CD4-positive, alpha-beta T cell treated with Interleukin-4 for 4 hours (primary cell): Measurements from ENCODE around the gene PTTG2.
"Not testable (repeated sequence)": the region's sequence is repeated elsewhere in the genome, so short reads cannot be mapped to it uniquely, and the experiment has no call there.

ENCODE experiments used
- DNase-seq: peaks from one replicate; pipeline ENCODE4 v3.0.0-alpha.2; 2020

The PTTG2 gene

GRCh38 chr4:37958932-37959331 lies 1.3 kb upstream of the PTTG2 start:
- no peak for DNase-seq

GRCh38 chr4:37960679-37961450 lies 667 bp downstream of the PTTG2 start:
- DNase-seq, result no peak

- no peak for DNase-seq
Observed at GRCh38 chr4:37964734-37965457, 4.7 kb downstream of the PTTG2 start.

GRCh38 chr4:37966044-37966443 lies 5.8 kb downstream of the PTTG2 start:
- DNase-seq, result no peak

GRCh38 chr4:37967736-37968135 lies 7.5 kb downstream of the PTTG2 start:
- DNase-seq, result no peak

GRCh38 chr4:37968747-37969146 lies 8.5 kb downstream of the PTTG2 start:
- no peak for DNase-seq

GRCh38 chr4:37970702-37971101 lies 10.5 kb downstream of the PTTG2 start:
- DNase-seq, result peak; percentile 60

GRCh38 chr4:37971202-37971601 lies 11.0 kb downstream of the PTTG2 start:
- DNase-seq, result no peak

GRCh38 chr4:37973441-37973840 lies 13.2 kb downstream of the PTTG2 start:
- no peak for DNase-seq

- DNase-seq, result not testable (repeated sequence)
Observed at GRCh38 chr4:37975321-37975822, 15.2 kb downstream of the PTTG2 start.

- no peak for DNase-seq
Observed at GRCh38 chr4:37976507-37976906, 16.3 kb downstream of the PTTG2 start.

- DNase-seq, result peak; percentile 78
Observed at GRCh38 chr4:37976991-37977470, 16.8 kb downstream of the PTTG2 start.

- DNase-seq, result peak; percentile 71
Observed at GRCh38 chr4:37977471-37978247, 17.5 kb downstream of the PTTG2 start.

- DNase-seq, result no peak
Observed at GRCh38 chr4:37978248-37978924, 18.2 kb downstream of the PTTG2 start.

- no peak for DNase-seq
Observed at GRCh38 chr4:37980246-37980645, 20.0 kb downstream of the PTTG2 start.

GRCh38 chr4:37981425-37981824 lies 21.2 kb downstream of the PTTG2 start:
- DNase-seq, result no peak

- no peak for DNase-seq
Observed at GRCh38 chr4:37981844-37982720, 21.9 kb downstream of the PTTG2 start.

- no peak for DNase-seq
Observed at GRCh38 chr4:37982736-37983135, 22.5 kb downstream of the PTTG2 start.

- no peak for DNase-seq
Observed at GRCh38 chr4:37983951-37984350, 23.8 kb downstream of the PTTG2 start.

- DNase-seq, result no peak
Observed at GRCh38 chr4:37985730-37986275, 25.6 kb downstream of the PTTG2 start.

GRCh38 chr4:37988670-37989069 lies 28.5 kb downstream of the PTTG2 start:
- no peak for DNase-seq
